GM20000 (cell line): Measurements from ENCODE around the gene RGS3.

Source experiments
- DNase-seq: peaks from one replicate; pipeline ENCODE4 v3.0.0; 2012; ENCODE audit warnings: low spot score
- TF ChIP-seq, protein P1 (sequence below): IDR thresholded peaks from 2 replicates; pipeline ENCODE4 v1.5.1; 2012; ENCODE audit warnings: mild to moderate bottlenecking, control low read depth; ENCODE audit errors: extremely low read depth, missing control alignments

The RGS3 gene

DNA sequence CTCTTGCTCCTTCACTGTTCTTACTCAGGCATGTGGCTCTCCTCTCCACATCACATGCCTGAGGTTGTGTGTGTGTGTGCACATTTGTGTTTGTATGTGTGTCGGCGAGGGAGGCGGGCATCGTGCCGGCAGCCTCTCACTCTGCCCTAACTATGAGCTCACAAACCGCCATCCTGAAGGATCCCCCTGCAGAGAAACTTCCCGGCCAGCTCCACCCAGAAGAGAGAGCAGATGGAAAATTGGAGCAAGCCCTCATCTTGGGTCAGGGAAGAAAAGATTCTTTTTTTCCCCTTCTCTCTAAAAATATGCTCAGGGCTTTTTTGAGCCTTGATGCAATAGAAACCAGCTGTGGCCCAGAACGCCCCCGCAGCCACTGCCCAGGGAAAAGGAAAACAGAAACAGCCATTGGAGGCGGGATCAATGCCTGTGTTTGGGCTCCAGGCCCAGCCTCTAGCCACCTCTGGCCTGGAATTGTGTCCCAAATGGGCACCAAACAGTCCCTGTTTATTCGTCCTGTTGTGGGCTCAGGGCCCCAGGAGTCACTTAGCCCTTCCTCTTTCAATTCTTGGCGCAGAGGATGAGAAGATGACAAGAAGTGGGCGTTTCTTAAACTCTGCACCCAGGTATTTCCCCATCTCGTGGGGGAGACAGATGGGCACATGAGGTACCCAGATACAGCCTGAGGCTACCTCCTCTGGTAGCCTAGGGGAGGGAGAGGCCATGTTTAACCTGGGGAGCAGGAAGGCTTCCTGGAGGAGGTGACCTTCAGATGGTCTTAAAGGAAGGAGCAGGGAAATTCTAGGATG is 151.5 kb downstream of the RGS3 start:
- TF ChIP-seq, protein P1, sequence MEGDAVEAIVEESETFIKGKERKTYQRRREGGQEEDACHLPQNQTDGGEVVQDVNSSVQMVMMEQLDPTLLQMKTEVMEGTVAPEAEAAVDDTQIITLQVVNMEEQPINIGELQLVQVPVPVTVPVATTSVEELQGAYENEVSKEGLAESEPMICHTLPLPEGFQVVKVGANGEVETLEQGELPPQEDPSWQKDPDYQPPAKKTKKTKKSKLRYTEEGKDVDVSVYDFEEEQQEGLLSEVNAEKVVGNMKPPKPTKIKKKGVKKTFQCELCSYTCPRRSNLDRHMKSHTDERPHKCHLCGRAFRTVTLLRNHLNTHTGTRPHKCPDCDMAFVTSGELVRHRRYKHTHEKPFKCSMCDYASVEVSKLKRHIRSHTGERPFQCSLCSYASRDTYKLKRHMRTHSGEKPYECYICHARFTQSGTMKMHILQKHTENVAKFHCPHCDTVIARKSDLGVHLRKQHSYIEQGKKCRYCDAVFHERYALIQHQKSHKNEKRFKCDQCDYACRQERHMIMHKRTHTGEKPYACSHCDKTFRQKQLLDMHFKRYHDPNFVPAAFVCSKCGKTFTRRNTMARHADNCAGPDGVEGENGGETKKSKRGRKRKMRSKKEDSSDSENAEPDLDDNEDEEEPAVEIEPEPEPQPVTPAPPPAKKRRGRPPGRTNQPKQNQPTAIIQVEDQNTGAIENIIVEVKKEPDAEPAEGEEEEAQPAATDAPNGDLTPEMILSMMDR: no peak
- peak; percentile 60 for DNase-seq

DNA sequence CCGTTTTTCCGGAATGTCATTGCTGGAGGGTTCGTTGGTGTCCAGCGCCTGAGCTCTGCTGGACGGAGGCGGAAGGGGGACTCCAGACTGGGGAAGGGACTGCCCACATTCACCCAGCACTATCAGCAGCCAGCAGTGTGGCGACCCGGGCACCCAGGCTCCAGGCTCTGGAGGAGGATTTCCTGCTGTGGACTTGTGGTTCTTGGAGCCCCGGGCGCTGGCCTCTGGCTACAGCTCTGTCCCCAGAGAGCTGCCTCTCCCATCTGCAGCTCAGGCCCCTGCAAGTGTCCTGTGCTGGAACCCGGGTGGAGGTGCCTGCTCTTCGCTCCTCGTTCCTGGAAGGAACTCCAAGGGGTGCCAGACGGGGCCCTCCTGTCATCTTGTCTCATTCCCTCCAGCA is 152.6 kb downstream of the RGS3 start:
- TF ChIP-seq, protein P1: no peak
- DNase-seq: no peak

DNA sequence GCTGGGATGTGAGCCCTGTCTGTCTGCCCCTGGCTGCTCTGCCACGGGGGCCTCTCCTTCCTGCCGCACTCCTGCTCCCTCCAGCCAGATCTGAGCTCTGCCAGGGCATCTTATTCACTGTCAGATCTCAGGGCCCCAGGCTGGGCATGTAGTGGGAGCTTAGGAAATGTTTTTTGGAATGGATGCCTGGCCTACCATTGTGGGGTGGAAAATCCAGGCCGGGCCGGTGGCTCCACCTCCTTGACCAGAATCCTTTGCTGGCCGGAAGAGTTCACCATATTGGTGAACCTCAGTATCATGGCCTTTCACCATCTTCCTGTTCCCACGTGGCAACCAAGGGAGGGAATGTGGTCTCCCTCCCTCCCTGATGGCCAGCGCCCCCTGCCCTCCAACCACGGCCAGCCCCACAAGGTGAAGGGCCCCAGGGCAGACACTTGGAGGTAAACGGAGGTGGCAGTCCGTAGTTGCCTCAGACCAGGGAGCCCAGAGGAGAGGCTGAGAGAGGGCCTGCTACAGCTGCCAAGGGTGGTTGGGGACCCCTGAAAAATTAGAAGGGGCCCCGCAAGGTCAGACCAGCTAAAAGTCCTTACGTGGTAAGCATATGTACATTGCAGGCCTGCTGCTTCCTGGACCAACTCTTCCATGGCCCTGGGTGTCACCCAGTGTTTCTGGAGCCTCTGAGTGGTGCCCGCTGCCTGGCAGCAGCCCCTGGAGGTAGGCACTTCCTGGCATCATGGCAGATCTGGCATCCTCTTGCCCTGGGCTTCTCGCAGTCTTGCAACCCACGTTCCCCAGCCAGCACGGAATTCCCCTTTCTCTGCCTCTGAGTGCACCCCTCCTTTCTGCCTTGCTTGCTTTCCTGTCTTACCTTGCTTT is 153.3 kb downstream of the RGS3 start:
- no peak for DNase-seq
- TF ChIP-seq, protein P1: no peak

DNA sequence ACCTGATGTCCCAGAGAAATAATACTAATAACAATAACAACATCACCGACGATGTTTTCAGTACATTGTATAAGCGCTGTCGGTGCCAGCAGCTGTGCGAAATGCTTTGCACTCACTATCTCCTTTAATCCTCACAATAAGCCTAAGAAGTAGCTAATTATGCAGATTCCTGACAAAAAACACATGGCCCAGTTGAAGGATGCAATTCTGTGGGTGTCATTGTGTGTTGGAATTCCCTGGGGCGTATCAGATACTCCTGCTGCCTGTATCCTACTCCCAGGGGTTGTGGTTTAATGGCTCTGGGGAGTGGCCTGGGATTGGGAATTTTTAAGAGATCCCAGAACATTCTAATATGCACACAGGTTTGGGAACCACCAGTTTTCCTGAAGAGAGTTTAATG is 154.0 kb downstream of the RGS3 start:
- TF ChIP-seq, protein P1: no peak
- DNase-seq: no peak

DNA sequence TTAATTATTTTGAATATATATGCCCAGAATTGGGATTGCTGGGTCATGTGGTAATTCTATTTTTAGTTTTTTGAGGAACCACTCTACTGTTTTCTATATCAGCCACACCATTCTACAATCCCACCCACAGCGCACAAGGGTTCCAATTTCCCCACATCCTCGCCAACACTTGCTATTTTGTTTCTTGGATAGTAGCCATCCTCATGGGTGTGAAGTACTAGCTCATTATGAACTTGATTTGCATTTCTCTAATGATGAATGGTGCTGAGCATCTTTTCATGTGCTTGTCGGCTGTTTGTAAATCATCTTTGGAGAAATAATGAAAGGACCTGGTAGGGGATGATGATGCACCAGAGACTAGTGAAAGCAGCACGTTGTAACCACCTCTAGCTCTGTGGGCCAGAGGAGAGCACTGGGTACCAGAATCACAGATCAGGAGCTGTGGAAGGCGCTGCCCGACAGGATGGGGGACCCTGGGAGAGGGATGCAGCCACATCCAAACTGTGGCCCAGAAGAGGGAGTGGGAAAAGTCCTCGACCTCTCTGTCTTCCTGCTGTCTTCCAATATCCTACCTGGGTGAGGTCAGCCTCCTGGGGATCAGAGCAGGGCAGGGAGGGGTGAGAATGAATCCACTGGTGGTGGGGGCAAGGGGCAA is 155.4 kb downstream of the RGS3 start:
- TF ChIP-seq, protein P1: no peak
- DNase-seq: no peak

DNA sequence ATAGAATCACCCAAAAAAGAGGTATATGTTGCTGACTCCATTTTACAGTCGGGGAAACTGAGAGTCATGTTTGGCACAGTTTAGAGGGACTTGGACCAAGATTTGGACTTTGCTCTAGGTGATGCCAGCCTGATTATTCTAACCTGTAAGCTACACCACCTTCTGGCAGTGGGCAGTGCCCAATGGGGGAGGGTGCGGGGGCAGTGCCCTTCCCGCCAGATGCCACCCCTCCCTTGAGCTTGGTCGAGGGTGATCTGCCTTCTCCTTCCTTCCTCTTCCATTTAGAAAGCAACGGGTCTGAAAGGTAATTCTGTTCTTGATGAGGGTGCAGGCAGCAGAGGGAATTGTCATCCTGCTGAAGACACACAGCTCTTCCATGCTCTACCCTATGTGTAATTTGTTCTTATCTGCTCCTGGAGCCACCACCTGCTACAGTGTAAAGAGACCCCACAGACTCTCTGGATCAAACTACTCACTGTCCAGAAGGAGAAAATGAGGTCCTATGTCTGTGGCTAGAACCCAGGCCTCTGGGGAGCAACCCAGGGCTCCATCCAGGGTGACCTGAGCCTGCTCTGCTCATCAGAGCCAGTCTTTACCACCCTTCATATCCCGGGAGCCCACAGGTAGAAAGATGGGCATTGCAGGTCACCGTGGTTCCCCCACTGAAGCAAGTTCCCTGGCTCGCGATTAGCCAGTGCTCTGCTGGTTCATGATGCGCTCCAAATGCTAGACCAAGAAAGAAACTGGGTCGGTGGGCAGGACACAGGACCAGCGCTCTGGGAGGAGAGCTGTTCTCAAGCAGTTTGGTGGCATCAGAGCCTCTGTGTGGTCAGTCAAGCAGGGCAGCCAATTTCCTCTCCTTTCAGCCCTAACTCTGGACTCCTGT is 156.2 kb downstream of the RGS3 start:
- no peak for DNase-seq
- TF ChIP-seq, protein P1: no peak
